ENCODE data around the gene TXK.
"Not testable (repeated sequence)": the region's sequence is repeated elsewhere in the genome, so short reads cannot be mapped to it uniquely, and the experiment has no call there.

Gene TXK

GRCh38 chr4:48134081-48134480 is at the start of gene TXK:
Gene TXK, minus strand, starts transcription at chr4:48134250. Its CDS starts 80 bp downstream, at chr4:48134170.
- no peak for DNase-seq

GRCh38 chr4:48180234-48180633 is 46.2 kb upstream of the TXK start:
- DNase-seq, result no peak

- peak in 1 of 2 experiments; percentile 14 for DNase-seq
Observed at GRCh38 chr4:48178931-48179330, 44.9 kb upstream of the TXK start.

GRCh38 chr4:48175806-48176205 is 41.8 kb upstream of the TXK start:
- no peak for DNase-seq

GRCh38 chr4:48175328-48175727 is 41.3 kb upstream of the TXK start:
- DNase-seq, result no peak

GRCh38 chr4:48173056-48173991 is 39.3 kb upstream of the TXK start:
- no peak for DNase-seq

GRCh38 chr4:48172651-48173050 is 38.6 kb upstream of the TXK start:
- no peak for DNase-seq

GRCh38 chr4:48169636-48170035 is 35.6 kb upstream of the TXK start:
- DNase-seq, result no peak

GRCh38 chr4:48167538-48168263 is 33.7 kb upstream of the TXK start:
- no peak for DNase-seq

- not testable (repeated sequence) for DNase-seq
Observed at GRCh38 chr4:48164561-48164960, 30.5 kb upstream of the TXK start.

GRCh38 chr4:48163746-48164145 is 29.7 kb upstream of the TXK start:
- no peak for DNase-seq

GRCh38 chr4:48162162-48162561 is 28.1 kb upstream of the TXK start:
- no peak for DNase-seq

- no peak for DNase-seq
Observed at GRCh38 chr4:48157271-48157670, 23.2 kb upstream of the TXK start.

GRCh38 chr4:48156423-48156822 is 22.4 kb upstream of the TXK start:
- DNase-seq, result no peak

- no peak for DNase-seq
Observed at GRCh38 chr4:48153791-48154550, 19.9 kb upstream of the TXK start.

GRCh38 chr4:48152259-48152658 is 18.2 kb upstream of the TXK start:
- no peak for DNase-seq

GRCh38 chr4:48149827-48150370 is 15.8 kb upstream of the TXK start:
- no peak for DNase-seq

- no peak for DNase-seq
Observed at GRCh38 chr4:48147621-48148020, 13.6 kb upstream of the TXK start.

- DNase-seq, result no peak
Observed at GRCh38 chr4:48141048-48141447, 7.0 kb upstream of the TXK start.

GRCh38 chr4:48139691-48140090 is 5.6 kb upstream of the TXK start:
- DNase-seq, result no peak

- DNase-seq, result no peak
Observed at GRCh38 chr4:48138936-48139335, 4.9 kb upstream of the TXK start.

GRCh38 chr4:48138511-48138910 is 4.5 kb upstream of the TXK start:
- DNase-seq, result no peak

- no peak for DNase-seq
Observed at GRCh38 chr4:48137846-48138245, 3.8 kb upstream of the TXK start.
